Nephron (organoid): Measurements from ENCODE around the gene TFR2.

Experiments
- H3K27ac Mint-ChIP-seq, 3 experiments: 2 replicates each; pipeline ENCODE4 v1.8.0; 2020; ENCODE audit warnings: mixed read lengths in 3 of 3, mild to moderate bottlenecking in 2 of 3, moderate library complexity in 1 of 3
- H3K27me3 Mint-ChIP-seq: 2 replicates; pipeline ENCODE4 v1.8.0; 2021; ENCODE audit warnings: low read depth, mild to moderate bottlenecking, moderate library complexity, mixed read lengths
- H3K36me3 Mint-ChIP-seq: 2 replicates; pipeline ENCODE4 v1.8.0; 2020; ENCODE audit warnings: low read depth, mixed read lengths
- H3K4me1 Mint-ChIP-seq: 2 replicates; pipeline ENCODE4 v1.8.0; 2020; ENCODE audit warnings: mixed read lengths
- H3K4me3 Mint-ChIP-seq, 3 experiments: 2 replicates each; pipeline ENCODE4 v1.8.0; 2020; ENCODE audit warnings: mild to moderate bottlenecking in 3 of 3, mixed read lengths in 3 of 3, moderate library complexity in 2 of 3
- H3K9me3 Mint-ChIP-seq: 2 replicates; pipeline ENCODE4 v1.8.0; 2020; ENCODE audit warnings: mixed read lengths
- CTCF ChIP-seq, 3 experiments: fragments of 200-600 bp; sonication (generic); IDR thresholded peaks; one replicate each; pipeline ENCODE4 v1.5.0; 2021; ENCODE audit warnings: antibody characterized with exemption in 3 of 3; ENCODE audit not compliant: unreplicated experiment in 3 of 3

TFR2 gene

DNA sequence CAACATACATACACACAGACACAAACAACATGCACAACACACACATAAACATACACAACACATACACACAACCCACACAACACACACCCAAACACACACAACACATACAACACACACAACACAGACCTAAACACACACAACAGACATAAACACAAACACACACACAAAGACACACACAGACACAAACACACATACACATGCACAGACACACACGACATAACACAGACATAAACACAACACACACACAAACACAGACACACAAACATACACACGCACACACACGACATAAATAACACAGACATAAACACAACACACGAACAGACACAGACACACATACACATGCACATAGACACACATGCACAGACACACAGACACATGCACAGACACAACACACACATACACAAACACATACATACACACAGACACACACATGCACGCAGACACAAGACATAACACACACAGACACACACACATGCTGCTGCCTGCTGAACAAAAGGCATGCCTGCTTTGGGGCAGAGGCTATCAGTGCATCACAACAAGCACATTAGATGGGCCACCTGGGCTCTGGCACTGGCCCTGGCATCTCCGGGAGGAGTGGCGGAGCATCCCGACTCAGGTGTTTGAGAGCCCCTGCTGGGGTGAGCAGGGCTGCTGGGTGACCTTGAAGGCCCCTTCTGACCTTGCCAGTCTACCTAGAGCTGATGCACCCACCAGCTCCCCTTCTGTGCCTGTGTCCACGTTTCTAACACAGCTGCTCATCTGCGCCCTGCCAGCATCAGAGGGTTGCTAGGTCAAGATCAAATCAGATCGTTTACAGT, 60.7 kb downstream of the TFR2 start:
- Mint-ChIP-seq H3K27me3 (no peaks in the 10 kb centered on the region), H3K27ac (no peak overlapping the region), H3K4me1 (peaks cover 16% of the 10 kb centered on the region), H3K9me3 (no peaks in the 10 kb centered on the region), H3K4me3 (no peak overlapping the region), H3K36me3 (peaks cover 10% of the 10 kb centered on the region)
- TF ChIP-seq CTCF (IDR thresholded peaks at IDR 0.05; ENCODE audit: unreplicated experiment in 3 of 3): no peak

- Mint-ChIP-seq H3K4me3 (no peak overlapping the region), H3K4me1 (peaks cover 5% of the 10 kb centered on the region), H3K27me3 (no peaks in the 10 kb centered on the region), H3K36me3 (peaks cover 16% of the 10 kb centered on the region), H3K9me3 (no peaks in the 10 kb centered on the region), H3K27ac (no peak overlapping the region)
- TF ChIP-seq CTCF (IDR thresholded peaks at IDR 0.05; ENCODE audit: unreplicated experiment in 3 of 3): no peak
Observed at GRCh38 chr7:100578246-100579183, 62.8 kb downstream of the TFR2 start.

DNA sequence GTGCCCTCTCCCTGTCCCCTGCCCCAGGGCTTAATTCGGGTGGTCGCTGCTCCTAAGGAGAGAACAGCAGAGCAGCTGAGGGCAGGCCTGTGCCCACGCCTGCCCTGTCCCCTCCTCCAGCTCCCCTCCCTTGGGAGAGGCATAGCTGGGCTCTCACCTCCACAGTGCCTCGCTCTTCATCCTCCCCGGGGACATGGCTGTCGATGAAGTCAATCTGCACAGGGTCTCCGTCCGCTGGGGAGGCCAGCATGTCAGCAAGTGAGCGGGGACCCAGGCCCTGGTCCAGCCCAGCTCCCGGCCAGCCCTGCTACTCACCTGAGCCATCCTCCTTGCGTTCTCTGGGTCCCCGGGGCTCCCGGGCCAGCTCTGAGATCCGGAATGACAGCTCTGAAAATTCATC, 63.8 kb downstream of the TFR2 start:
- Mint-ChIP-seq H3K36me3 (peaks cover 16% of the 10 kb centered on the region), H3K9me3 (no peaks in the 10 kb centered on the region), H3K4me3 (no peak overlapping the region), H3K4me1 (no peaks in the 10 kb centered on the region), H3K27ac (no peak overlapping the region), H3K27me3 (peaks cover 1% of the 10 kb centered on the region)
- no peak for TF ChIP-seq CTCF (IDR thresholded peaks at IDR 0.05; ENCODE audit: unreplicated experiment in 3 of 3)

GRCh38 chr7:100577103-100577502, 64.2 kb downstream of the TFR2 start:
- peaks cover 1% of the 10 kb centered on the region for H3K4me1 Mint-ChIP-seq
- TF ChIP-seq CTCF (IDR thresholded peaks at IDR 0.05; ENCODE audit: unreplicated experiment in 3 of 3): no peak
- H3K9me3 Mint-ChIP-seq: no peaks in the 10 kb centered on the region
- H3K4me3 Mint-ChIP-seq: no peak overlapping the region
- H3K27me3 Mint-ChIP-seq: peaks cover 6% of the 10 kb centered on the region
- H3K36me3 Mint-ChIP-seq: peaks cover 16% of the 10 kb centered on the region
- H3K27ac Mint-ChIP-seq: no peak overlapping the region

DNA sequence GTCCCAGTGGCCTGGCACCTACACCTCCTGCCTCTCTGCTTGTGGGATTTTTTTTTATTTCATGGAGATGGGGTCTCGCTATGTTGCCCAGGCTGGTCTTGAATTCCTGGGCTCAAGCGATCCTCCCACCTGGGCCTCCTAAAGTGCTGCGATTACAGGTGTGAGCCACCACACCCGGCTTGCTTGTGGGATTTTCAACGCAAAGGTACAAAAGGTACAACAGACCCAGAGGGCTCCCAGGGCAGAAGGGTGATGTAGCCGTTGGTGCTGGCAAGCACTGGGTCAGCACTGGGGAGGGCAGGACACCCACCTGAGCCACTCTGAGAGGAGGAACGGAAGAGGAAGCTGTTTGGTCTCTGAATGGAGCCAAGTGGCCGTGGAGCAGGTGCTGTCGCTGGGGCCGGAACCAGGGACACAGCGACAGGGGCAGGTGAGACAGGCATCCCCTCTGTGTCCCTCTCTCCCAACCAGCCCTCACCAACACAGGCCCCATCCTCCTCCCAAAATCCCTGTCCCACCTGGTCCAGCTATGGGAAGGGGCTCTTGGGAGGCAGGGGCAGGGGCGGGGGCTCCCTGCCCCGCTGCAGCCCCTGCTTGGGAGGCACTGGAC, 64.9 kb downstream of the TFR2 start:
- peaks cover 11% of the 10 kb centered on the region for H3K27me3 Mint-ChIP-seq
- H3K36me3 Mint-ChIP-seq: peaks cover 16% of the 10 kb centered on the region
- no peak for TF ChIP-seq CTCF (IDR thresholded peaks at IDR 0.05; ENCODE audit: unreplicated experiment in 3 of 3)
- no peak overlapping the region for H3K27ac Mint-ChIP-seq
- no peaks in the 10 kb centered on the region for H3K9me3 Mint-ChIP-seq
- H3K4me3 Mint-ChIP-seq: no peak overlapping the region
- peaks cover 6% of the 10 kb centered on the region for H3K4me1 Mint-ChIP-seq
